ENCODE measurements around the gene TAOK1.
"Not testable (repeated sequence)": the region's sequence is repeated elsewhere in the genome, so short reads cannot be mapped to it uniquely, and the experiment has no call there.

TAOK1 gene

DNA sequence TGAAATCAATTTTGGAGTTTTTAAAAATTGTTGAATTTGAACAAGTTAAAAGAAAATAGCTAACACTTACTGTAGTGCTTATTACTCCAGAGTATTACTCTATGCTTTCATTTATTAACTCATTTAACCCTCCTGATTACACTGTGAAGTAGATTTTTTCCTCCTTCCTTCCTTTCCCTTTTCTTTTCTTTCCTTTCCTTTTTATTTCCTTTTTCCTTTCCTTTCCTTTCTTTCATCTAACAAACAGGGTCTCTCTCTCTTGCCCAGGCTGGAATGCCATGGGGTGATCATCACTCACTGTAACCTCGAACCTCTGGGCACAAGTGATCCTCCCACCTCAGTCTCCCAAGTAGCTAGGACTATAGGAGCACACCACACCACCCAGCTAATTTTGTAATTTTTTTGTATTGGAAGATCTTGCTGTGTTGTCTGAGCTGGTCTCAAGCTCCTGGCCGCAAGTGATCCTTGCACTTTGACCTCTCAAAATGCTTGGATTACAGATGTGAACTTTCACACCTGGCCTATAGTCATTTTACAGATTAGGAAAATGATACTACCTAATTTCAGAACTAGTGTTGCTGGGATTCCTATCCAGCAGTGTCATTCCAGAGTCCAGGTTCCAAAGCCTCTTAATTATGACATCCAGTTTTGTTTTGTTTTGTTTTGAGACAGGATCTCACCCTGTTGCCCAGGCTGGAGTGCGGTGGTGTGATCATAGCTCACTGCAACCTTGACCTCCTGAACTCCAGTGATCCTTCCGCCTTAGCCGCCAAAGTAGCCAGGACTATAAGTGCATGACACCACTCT lies 59.9 kb downstream of the TAOK1 start:
- DNase-seq: no peak

DNA sequence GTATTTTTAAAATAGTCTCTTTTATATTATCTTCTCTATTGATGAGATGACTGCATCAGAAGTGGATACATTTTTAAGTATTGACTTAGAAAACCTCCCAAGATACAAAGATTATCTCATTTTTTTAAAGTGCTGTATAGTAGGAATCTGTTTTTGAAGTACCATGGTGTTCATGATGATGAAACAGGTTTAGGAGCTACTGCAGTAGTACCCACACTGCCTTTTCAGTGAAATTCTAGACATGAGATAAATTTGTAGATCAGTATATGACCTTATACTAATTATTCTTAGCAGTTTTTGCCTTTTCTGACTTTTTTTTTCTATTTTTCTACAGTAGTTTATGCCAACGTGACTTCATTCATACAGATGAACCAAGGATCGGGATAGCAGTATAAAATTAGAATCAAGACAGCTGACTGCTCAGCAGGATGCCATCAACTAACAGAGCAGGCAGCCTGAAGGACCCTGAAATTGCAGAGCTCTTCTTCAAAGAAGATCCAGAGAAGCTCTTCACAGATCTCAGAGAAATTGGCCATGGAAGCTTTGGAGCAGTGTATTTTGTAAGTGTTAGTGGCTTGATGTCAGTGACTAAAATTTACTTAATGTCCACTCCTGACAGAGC lies 61.1 kb downstream of the TAOK1 start:
- DNase-seq: no peak

DNA sequence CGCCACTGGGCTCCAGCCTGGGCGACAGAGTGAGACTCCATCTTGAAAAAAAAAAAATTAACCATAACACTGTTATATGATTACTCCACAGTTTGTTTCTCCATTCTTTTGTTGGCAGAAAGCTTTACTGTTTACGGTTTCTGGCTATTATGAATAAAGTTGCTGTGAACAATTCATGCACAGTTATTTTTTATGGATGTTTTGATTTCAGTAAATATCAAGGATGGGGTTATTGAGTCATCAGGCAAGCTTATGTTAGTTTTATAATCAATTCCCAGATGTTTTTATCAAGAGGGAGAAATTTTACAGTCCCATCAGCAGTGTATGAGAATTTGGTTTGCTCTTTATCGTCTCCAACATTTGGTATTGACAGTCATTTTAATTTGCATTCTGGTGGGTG lies 67.9 kb downstream of the TAOK1 start:
- DNase-seq: no peak

DNA sequence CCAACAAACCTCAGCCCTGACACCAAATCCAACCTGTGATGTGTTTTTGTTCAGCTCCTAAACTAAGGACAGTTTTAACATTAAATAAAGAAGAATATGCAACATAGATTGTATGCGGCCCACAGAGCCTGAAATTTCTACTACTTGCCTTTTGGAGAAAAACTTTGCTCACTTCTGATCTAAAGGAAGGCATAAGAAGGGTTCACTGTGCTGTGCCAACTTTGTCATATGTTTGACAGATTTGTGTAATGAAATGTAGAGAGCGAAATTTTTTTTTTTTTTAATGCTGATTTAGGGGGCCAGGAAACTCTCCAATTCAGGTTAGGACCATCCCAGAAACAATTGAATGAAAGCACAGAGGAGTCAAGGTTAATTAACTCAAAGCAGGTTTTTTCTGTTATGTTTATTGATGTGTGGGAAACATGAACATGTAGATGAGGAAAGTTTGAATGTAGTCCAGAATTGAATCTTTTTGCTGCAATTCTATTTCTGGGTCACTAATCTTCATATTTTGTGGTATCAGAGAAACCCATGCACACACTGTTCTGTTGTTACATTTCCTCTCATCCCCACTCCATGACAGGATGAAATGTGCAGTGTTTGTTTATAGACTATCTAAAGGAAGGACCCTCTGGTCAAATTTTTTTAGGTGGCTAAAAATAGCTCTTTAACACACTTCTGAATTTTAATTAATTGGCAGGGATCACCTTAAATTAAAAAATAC lies 71.5 kb downstream of the TAOK1 start:
- no peak for DNase-seq

DNA sequence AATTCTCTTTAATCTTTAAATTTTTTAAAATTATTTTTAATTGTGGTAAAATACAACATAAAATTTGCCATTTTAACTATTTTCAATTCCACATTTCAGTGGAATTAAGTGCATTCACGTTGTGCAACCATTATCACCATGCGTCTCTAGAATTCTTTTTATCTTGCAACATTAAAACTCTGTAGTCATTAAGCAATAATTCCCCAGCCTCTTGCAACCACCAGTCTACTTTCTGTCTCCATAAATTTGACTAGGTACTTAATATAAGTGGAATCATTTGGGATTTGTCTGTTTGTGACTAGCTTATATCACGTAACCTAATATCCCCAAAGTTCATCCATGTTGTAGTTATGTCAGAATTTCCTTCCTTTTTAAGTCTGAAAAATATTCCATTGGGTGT lies 79.1 kb downstream of the TAOK1 start:
- DNase-seq: no peak

DNA sequence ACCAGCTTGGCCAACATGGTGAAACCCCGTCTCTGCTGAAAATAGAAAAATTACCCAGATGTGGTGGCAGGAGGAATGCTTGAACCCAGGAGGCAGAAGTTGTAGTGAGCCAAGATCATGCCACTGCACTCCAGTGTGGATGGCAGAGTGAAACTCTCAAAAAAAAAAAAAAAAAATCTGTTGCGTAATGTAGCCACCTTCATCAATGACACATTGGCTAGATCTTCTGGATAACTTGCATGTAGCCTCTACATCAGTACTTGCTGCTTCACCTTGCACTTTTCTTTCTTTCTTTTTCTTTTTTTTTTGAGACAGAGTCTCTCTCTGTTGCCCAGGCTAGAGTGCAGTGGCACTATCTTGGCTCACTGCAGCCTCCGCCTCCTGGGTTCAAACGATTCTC lies 83.3 kb downstream of the TAOK1 start:
- DNase-seq: not testable (repeated sequence)

DNA sequence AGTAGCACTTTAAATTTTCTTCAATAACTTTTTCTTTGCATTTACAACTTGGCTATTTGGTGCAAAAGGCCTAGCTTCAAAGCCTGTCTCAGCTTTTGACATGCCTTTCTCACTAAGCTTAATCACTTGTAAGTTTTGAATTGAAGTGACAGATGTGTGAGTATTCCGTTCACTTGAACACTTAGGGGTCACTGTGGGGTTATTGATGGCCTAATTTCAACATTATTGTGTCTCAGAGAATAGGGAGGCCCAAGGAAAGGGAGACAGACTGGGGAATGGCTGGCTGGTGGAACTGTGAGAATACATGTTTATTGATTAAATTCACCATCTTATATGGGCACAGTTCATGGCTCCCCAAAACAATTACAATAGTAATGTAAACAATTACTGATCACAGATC lies 84.1 kb downstream of the TAOK1 start:
- no peak for DNase-seq

DNA sequence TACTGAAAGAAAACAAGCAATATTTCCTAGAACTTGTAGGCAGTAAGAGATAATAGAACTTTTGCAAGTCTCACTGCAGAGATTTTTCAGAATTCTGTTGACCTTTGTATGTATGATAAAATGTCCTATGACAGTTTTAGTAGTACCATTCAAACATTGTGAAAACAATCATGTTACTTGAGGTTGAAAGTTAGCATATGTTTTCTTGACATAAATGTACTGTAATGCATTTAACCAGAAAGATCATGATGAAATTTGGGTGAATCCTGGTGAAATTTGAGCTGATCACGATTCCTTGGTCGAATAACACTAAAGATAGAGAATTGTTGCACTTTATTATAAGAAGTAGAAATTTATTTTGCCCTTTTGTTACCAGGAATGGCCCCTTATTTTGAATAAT lies 85.7 kb downstream of the TAOK1 start:
- DNase-seq: no peak

DNA sequence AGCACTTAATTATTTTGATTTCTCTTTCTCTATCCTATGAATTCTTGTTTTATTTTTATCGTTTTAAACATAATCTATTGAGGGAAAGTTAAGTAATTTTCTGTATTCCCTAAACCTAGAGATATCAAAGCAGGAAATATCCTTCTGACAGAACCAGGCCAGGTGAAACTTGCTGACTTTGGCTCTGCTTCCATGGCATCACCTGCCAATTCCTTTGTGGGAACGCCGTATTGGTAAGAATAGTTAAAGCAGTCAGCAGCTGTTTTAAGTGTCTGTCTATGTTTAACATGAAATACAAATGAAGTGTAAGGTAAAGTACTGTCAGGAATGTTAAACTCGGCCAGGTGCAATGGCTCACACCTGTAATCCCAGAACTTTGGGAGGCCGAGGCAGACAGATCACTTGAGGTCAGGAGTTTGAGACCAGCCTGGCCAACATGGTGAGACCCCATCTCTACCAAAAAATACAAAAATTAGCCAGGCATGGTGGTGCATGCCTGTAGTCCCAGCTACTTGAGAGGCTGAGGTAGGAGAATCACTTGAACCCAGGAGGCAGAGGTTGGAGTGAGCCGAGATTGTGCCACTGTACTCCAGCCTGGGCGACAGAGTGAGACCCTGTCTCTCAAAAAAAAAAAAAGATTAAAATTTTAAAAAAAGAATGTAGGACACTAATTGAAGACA lies 90.2 kb downstream of the TAOK1 start:
- DNase-seq: not testable (repeated sequence)

DNA sequence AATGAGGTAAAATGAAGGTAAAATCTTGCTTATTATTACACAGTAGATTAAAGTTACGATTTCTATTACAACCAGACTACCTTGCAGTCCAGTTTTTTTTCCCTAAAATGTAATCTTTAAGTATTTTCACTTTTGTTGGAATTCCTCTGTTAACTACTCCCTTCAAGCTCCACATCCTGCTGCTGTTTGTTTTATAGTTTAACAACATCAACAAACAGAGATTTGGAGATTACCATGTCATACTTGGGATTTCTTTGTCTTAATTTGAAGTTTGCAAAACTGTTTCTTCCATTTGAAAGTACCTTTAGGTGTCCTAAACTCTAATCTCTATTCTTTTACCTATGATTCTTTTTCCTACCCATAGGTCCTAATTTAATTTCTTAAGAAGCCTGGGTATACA lies 93.3 kb downstream of the TAOK1 start:
- no peak for DNase-seq

DNA sequence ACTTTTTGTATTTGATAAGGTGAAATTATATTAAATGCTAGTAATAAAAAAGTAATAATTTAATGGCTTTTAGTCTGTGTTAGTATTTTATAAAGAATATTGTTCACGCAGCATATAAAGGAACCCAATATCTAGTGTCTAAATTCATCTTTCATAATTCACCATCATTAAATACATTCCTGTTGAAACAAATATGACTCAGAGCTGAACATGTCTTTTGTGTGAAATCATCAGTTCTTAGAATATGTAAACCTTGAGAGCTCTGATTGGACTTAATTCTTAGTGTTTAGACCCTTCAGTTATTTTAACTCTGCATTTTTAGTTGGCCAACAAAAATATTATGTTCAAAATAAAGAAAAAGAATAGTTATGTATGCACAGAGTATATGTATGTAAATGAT lies 104.8 kb downstream of the TAOK1 start:
- DNase-seq: no peak

DNA sequence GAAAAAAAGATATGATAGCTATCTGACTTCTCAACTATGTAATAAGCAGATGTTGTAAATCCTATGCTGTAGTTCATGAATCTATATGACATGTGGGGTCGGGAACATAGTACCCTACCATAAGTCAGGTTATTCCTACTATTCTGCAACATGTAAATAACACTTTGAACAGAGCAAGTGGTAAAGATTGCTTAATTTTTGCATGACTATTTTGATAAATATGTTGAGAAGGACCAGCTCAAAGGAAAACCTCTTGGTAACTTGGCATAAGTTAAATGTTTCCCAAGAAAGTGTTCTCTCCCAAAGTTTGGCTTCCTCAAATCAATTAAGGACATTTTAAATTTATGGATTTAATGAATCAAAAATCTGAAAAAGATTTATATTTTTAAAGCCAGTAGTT lies 114.5 kb downstream of the TAOK1 start:
- no peak for DNase-seq

DNA sequence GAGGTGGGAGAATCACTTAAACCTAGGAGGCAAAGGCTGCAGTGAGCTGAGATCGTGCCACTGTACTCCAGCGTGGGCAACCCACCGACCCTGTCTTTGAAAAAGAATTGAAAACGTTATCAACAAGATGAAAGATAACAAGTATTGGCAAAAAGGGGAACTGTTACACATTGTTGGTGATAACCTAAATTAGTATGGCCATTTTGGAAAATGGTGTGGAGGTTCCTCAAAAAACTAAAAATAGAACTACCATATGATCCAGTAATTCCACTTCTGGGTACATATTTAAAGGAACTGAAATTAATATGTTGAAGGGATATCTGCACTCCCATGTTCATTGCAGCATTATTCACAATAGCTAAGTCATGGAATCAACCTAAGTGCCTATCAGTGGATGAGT lies 115.7 kb downstream of the TAOK1 start:
- DNase-seq: no peak

DNA sequence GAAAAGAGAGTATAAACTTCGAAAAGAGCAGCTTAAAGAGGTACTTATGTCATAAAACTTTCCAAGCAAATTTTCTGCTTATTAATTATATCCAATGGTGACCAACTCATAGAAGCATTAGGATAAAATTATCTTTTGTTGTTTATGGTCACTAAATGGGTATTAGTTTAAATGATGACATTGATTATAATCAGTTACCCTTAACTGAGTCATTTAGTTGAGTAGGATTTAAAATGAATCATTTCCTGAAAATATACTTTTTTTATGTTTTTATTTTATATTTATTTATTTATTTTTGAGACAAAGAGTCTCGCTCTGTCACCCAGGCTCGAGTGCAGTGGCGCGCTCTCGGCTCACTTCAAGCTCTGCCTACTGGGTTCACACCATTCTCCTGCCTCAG lies 120.8 kb downstream of the TAOK1 start:
- no peak for DNase-seq

DNA sequence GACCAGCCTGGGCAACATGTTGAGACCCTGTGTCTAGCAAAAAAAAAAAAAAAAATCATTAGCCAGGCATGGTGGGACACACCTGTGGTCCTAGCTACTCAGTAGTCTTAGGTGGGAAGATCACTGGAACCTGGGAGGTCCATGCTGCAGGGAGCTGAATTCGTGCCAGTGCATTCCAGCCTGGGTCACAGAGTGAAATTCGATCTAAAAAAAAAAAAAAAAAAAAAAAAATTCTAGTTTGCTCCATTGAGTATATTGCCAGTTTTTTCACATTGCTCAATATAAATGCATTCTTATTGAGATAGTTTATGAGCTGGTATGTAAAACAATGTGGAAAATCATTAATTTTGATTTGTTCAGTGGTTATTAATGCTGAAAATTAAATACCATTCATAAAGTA lies 124.6 kb downstream of the TAOK1 start:
- DNase-seq: no peak

DNA sequence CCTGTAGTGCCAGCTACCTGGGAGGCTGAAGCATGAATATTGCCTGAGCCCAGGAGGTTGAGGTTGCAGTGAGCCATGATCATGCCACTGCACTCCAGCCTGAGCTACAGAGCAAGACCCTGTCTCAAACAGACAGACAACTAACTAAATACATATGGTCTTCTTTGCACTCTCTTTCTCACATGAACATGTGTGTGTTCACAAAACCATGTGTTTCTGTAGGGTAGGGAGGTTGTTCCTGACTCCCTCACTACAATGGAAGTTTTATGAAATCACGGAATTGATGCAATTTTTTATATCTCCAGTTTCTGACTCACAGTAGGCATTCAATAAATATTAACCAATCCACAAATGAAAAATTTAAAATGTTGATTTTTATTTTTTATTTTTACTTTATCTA lies 128.2 kb downstream of the TAOK1 start:
- DNase-seq: no peak

DNA sequence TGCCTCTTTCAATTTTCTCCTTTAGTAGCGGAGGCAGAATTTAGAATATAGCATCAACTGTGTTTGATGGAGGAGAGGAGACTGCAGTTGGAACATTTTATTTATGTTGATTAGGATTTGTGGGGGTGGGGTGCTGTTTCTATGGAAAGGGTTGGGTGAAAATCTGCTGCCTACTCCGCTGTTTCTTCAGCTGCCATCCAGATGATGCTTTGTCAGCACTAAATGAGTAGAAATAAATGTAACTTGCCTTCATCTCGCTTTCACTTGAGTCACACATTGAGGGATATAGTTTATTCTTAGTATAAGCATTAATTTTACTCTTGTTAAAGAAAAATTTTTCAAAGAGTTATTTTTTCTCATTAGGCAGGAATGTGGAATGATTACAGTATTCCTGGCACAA lies 134.5 kb downstream of the TAOK1 start:
- DNase-seq: no peak

DNA sequence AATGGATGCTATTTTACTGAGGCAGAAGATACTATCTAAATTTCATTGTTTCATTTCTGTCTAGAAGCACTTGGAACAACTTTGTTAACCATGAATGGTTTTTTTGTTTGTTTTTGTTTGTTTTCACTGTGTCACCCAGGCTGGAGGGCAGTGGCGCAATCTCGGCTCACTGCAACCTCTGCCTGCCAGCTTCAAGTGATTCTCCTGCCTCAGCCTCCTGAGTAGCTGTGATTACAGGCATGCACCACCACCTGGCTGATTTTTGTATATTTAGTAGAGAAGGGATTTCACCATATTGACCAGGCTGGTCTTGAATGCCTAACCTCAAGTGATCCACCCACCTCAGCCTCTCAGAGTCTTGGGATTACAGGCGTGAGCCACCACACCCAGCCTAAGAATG lies 136.2 kb downstream of the TAOK1 start:
- no peak for DNase-seq

DNA sequence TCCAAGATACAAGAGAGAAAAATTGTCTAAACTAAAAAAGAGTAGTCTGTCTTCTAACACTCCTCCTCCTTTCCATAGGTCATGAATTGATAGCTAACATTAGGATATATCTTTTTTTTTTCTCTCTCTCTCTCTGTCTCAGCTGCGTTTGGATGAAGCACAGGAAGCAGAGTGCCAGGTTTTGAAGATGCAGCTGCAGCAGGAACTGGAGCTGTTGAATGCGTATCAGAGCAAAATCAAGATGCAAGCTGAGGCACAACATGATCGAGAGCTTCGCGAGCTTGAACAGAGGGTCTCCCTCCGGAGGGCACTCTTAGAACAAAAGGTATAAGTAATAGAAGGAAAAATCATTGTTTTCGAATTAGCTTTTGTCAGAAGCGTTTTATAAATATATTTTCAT lies 143.8 kb downstream of the TAOK1 start:
- no peak for DNase-seq

DNA sequence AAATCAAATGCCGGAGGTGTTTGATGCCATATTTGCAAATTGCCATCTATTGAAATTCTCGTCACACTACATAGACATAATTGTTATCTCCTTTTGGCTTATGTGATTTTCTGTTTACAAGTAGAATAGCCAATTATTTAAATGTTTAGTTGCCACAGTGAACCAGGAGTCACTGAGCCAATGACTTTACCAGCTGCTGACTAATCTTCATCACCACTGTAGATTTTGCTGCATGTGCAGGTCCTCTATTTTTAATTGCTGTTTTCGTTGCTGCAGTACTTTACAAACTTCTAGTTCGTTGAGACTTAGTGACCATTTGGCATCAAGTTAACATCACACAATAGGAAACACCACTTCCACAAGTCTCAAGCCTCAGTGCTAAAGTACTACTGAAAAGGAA lies 153.9 kb downstream of the TAOK1 start:
- DNase-seq: no peak

DNA sequence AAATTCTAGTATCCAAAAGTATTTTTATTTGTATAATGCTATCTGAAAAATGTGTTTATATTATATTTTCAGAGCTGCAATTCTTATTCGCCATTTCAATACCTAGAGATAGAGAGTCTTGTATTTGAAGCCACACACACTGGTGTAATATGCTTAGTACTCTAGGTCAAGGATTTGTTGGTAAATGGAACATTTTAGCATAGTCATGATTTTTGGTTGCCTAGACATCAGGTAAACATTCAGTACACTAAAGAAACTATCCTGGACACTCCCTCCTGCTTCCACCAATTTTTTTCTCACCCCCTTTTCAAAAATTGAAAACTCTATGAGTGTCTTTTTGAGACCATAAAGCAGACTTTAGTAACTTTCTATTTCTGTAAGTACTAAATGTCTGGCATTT lies 155.9 kb downstream of the TAOK1 start:
- DNase-seq: no peak

DNA sequence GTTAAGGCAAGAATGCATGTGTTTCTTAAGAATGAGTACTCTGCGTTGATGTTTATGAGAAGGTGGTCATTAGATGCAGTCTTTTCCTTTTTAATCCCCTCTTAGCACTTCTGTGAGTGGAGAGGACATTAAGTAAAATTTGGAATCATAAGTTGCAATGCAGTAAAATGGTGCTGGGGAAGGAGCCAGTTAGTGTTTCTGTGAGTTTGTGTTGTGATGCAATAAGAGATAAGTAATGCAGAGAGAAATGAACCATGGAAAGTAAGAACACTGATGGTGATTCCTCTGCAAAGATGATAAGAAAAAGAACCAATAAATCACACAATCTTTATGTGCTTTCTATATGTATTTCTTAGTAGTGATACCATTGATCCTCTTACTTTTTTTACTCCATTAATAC lies 156.7 kb downstream of the TAOK1 start:
- no peak for DNase-seq

DNA sequence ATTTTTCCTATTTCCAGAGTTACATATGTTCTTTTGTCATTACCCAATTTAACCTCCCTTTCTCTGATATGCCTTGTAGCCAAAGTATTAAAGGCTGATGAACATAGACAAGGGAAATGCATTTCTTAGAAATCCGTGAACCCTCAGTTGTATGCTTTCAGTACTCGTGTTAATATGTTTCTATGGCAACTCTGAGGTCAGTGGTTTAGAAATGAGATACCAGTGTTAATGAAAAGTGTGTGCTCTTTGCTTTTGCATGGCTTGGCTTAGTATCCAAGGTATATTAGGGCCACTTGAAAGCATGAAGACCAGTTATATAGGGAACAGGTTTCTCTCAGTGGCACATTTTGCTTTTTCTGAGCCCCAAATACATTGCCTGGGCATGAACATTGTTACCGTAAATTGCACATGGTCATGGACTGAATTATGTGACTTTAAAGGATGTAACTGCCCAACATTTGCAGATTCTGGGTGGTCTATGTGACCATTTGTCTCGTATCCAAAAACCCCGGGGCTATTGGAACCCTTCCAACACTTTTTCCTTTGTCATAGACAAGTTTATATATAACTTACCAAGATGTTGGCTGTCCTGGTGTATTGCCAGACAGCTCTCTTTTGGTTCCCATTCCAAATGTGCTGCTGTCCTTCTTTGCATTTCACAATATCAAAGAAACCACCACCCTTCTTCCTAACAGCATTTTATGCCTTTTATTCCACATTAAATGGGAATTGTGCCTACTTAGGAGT lies 159.2 kb downstream of the TAOK1 start:
- DNase-seq: no peak
